ENCODE data around the gene HEG1.

HEG1 gene

GRCh38 chr3:124966521-124967445 lies 89.0 kb downstream of the HEG1 start:
- H3K4me3 ChIP-seq (ENCODE audit: low read length) = no peak overlapping the region
- H3K27me3 ChIP-seq (replicated peaks; ENCODE audit: insufficient read depth, low read length) = no peaks in the 10 kb centered on the region
- no peaks in the 10 kb centered on the region for H3K9me3 ChIP-seq (replicated peaks; ENCODE audit: insufficient read depth, low read length)
- no peak for DNase-seq
- no peaks in the 10 kb centered on the region for H3F3A ChIP-seq (ENCODE audit: insufficient read depth, low read length)
- H3K4me2 ChIP-seq (ENCODE audit: low read depth, low read length) = no peak overlapping the region
- H3K9ac ChIP-seq (ENCODE audit: low read length) = no peak overlapping the region
- no peaks in the 10 kb centered on the region for H4K20me1 ChIP-seq (ENCODE audit: insufficient read depth, low read length)
- no peaks in the 10 kb centered on the region for H3K9me2 ChIP-seq (replicated peaks; ENCODE audit: insufficient read depth, low read length)
- H3K79me2 ChIP-seq (ENCODE audit: low read length) = no peaks in the 10 kb centered on the region
- no peaks in the 10 kb centered on the region for H3K4me1 ChIP-seq (ENCODE audit: low read length)
- TF ChIP-seq CTCF (IDR thresholded peaks at IDR 0.05; ENCODE audit: low read length) (no peak), EZH2 (optimal IDR thresholded peaks at IDR 0.05; ENCODE audit: low read depth, low read length) (no peak), EZH2phosphoT487 (IDR thresholded peaks at IDR 0.05; ENCODE audit: low read length) (no peak)
- no peaks in the 10 kb centered on the region for H3K36me3 ChIP-seq (replicated peaks; ENCODE audit: insufficient read depth, low read length)
- no peak overlapping the region for H3K27ac ChIP-seq (ENCODE audit: low read length)
- no peak overlapping the region for H2AFZ ChIP-seq (ENCODE audit: low read length)

GRCh38 chr3:124965413-124965812 lies 90.4 kb downstream of the HEG1 start:
- no peaks in the 10 kb centered on the region for H3K27me3 ChIP-seq (replicated peaks; ENCODE audit: insufficient read depth, low read length)
- H3K9me2 ChIP-seq (replicated peaks; ENCODE audit: insufficient read depth, low read length) = no peaks in the 10 kb centered on the region
- no peaks in the 10 kb centered on the region for H3K79me2 ChIP-seq (ENCODE audit: low read length)
- H3K9me3 ChIP-seq (replicated peaks; ENCODE audit: insufficient read depth, low read length) = no peaks in the 10 kb centered on the region
- no peaks in the 10 kb centered on the region for H3F3A ChIP-seq (ENCODE audit: insufficient read depth, low read length)
- no peak overlapping the region for H2AFZ ChIP-seq (ENCODE audit: low read length)
- H3K4me1 ChIP-seq (ENCODE audit: low read length) = no peaks in the 10 kb centered on the region
- no peak overlapping the region for H3K4me2 ChIP-seq (ENCODE audit: low read depth, low read length)
- H3K9ac ChIP-seq (ENCODE audit: low read length) = no peak overlapping the region
- H4K20me1 ChIP-seq (ENCODE audit: insufficient read depth, low read length) = no peaks in the 10 kb centered on the region
- TF ChIP-seq CTCF (IDR thresholded peaks at IDR 0.05; ENCODE audit: low read length) (no peak), EZH2phosphoT487 (IDR thresholded peaks at IDR 0.05; ENCODE audit: low read length) (no peak)
- no peak for DNase-seq
- no peaks in the 10 kb centered on the region for H3K36me3 ChIP-seq (replicated peaks; ENCODE audit: insufficient read depth, low read length)
- H3K4me3 ChIP-seq (ENCODE audit: low read length) = no peak overlapping the region
- no peak overlapping the region for H3K27ac ChIP-seq (ENCODE audit: low read length)

- H3F3A ChIP-seq (ENCODE audit: insufficient read depth, low read length) = no peaks in the 10 kb centered on the region
- no peak overlapping the region for H3K4me2 ChIP-seq (ENCODE audit: low read depth, low read length)
- TF ChIP-seq EZH2phosphoT487 (IDR thresholded peaks at IDR 0.05; ENCODE audit: low read length) (no peak), CTCF (IDR thresholded peaks at IDR 0.05; ENCODE audit: low read length) (no peak), EZH2 (optimal IDR thresholded peaks at IDR 0.05; ENCODE audit: low read depth, low read length) (no peak)
- no peaks in the 10 kb centered on the region for H3K9me2 ChIP-seq (replicated peaks; ENCODE audit: insufficient read depth, low read length)
- H3K36me3 ChIP-seq (replicated peaks; ENCODE audit: insufficient read depth, low read length) = no peaks in the 10 kb centered on the region
- H3K79me2 ChIP-seq (ENCODE audit: low read length) = no peaks in the 10 kb centered on the region
- no peak overlapping the region for H3K27ac ChIP-seq (ENCODE audit: low read length)
- no peaks in the 10 kb centered on the region for H3K4me1 ChIP-seq (ENCODE audit: low read length)
- H3K9ac ChIP-seq (ENCODE audit: low read length) = no peak overlapping the region
- H3K27me3 ChIP-seq (replicated peaks; ENCODE audit: insufficient read depth, low read length) = no peaks in the 10 kb centered on the region
- H3K9me3 ChIP-seq (replicated peaks; ENCODE audit: insufficient read depth, low read length) = no peaks in the 10 kb centered on the region
- DNase-seq = no peak
- H3K4me3 ChIP-seq (ENCODE audit: low read length) = no peak overlapping the region
- no peak overlapping the region for H2AFZ ChIP-seq (ENCODE audit: low read length)
- H4K20me1 ChIP-seq (ENCODE audit: insufficient read depth, low read length) = no peaks in the 10 kb centered on the region
These were observed 91.4 kb downstream of the HEG1 start for GRCh38 chr3:124964387-124964786.
